ENCODE results near the gene SMYD3. TPM values are rescaled to one million over a fixed set of nuclear protein-coding genes. Genes with fewer than 3 reads are reported as not detected.
"Not testable (repeated sequence)": the region's sequence is repeated elsewhere in the genome, so short reads cannot be mapped to it uniquely, and the experiment has no call there.

Gene SMYD3
- total and polyA plus RNA-seq, 10 donors, result 12.5 to 33.1 (median 21.0) TPM

DNA sequence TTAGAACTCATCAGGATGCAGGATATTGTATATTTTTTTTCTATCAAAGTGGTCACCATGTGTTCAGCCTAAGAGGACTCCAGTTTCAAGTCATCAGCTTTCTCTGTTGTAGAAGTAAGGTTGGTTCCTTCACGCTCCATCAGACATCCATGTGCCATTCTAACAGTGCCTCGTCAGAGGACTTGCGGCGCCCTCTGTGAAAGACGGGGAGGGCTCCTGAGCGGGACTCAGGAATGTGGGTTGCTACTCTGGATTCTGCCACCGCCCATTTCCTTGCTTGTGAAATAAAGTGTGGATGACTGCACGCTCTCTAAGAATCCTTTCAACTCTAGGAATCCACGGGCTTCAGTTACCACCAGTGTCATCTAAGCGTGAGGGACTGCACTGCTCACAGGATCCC lies 758.8 kb downstream of the SMYD3 start:
- intact Hi-C loops (cut with DNase I; ENCODE audit: low total_unique reads), result no loop called here
- Histone ChIP-seq H3K27me3 (replicated peaks in 1 of 7) (no peaks in the 10 kb centered on the region), H3K4me1 (no peaks in the 10 kb centered on the region), H3K4me3 (no peak overlapping the region), H3K36me3 (peaks cover 0 to 26% (median 0%) of the 10 kb centered on the region in 6 donors), H3K27ac (no peak overlapping the region), H3K9me3 (peaks cover 0 to 25% (median 7%) of the 10 kb centered on the region in 8 donors)
- WGBS, 5 donors, result 77 to 93% (median 84%) methylated on average over 10 of the region's 10 CpGs
- no peak for DNase-seq
- TF ChIP-seq, protein P1, sequence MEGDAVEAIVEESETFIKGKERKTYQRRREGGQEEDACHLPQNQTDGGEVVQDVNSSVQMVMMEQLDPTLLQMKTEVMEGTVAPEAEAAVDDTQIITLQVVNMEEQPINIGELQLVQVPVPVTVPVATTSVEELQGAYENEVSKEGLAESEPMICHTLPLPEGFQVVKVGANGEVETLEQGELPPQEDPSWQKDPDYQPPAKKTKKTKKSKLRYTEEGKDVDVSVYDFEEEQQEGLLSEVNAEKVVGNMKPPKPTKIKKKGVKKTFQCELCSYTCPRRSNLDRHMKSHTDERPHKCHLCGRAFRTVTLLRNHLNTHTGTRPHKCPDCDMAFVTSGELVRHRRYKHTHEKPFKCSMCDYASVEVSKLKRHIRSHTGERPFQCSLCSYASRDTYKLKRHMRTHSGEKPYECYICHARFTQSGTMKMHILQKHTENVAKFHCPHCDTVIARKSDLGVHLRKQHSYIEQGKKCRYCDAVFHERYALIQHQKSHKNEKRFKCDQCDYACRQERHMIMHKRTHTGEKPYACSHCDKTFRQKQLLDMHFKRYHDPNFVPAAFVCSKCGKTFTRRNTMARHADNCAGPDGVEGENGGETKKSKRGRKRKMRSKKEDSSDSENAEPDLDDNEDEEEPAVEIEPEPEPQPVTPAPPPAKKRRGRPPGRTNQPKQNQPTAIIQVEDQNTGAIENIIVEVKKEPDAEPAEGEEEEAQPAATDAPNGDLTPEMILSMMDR (IDR thresholded peaks at IDR 0.05 in 8 of 11, conservative IDR thresholded peaks at IDR 0.05 in 3 of 11), result no peak
- TF ChIP-seq POLR2A (IDR thresholded peaks at IDR 0.05) (no peak), POLR2AphosphoS5 (IDR thresholded peaks at IDR 0.05) (no peak)

DNA sequence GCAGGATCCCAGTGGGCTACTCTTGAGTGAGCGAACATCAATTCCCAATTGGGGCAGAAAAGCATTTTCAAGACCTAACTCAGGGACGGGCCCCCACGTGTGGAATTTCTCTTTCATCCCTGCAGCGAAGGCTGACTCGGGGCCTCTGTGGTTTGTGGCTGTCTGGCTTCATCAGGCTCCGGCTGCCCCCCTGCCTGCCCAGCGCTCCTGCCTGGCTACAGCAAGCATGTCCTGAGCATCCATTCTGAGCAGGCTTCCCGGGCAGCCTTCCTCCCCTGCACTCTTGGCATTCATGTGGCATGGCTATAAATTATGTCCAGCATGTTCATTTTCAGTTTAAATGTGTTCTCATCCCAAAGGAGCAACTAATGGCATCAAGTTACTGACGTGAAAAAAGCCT lies 764.2 kb downstream of the SMYD3 start:
- intact Hi-C loops (cut with DNase I; ENCODE audit: low total_unique reads), result no loop called here
- no peak for TF ChIP-seq POLR2AphosphoS5 (IDR thresholded peaks at IDR 0.05)
- no peak for TF ChIP-seq POLR2A (IDR thresholded peaks at IDR 0.05)
- TF ChIP-seq, protein P1 (IDR thresholded peaks at IDR 0.05 in 8 of 11, conservative IDR thresholded peaks at IDR 0.05 in 3 of 11), result no peak
- 70 to 81% (median 78%) methylated on average over 7 to 9 of the region's 9 CpGs for WGBS, 5 donors
- no peaks in the 10 kb centered on the region for H3K4me1 ChIP-seq
- H3K36me3 ChIP-seq, result peaks cover 0 to 7% (median 0%) of the 10 kb centered on the region in 6 donors
- H3K27me3 ChIP-seq (replicated peaks in 1 of 7), result no peaks in the 10 kb centered on the region
- no peak overlapping the region for H3K4me3 ChIP-seq
- no peak for DNase-seq
- no peak overlapping the region for H3K27ac ChIP-seq
- H3K9me3 ChIP-seq, result peaks cover 0 to 26% (median 8%) of the 10 kb centered on the region in 8 donors

DNA sequence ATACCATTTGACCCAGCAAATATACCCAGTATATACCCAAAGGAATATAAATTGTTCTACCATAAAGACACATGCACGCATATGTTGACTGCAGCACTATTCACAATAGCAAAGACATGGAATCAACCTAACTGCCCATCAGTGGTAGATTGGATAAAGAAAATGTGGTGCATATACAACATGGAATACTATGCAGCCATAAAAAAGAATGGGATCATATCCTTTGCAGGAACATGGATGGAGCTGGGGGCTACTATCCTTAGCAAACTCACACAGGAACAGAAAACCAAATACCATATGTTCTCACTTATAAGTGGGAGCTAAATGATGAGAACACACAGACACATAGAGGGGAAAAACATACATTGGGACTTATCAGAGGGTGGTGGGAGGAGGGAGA lies 766.7 kb downstream of the SMYD3 start:
- H3K36me3 ChIP-seq; intact Hi-C loops (cut with DNase I; ENCODE audit: low total_unique reads); H3K4me1 ChIP-seq; DNase-seq; H3K27me3 ChIP-seq (replicated peaks in 1 of 7); H3K27ac ChIP-seq; H3K9me3 ChIP-seq; H3K4me3 ChIP-seq: not testable (repeated sequence)
- 93 to 97% (median 95%) methylated on average over 1 of the region's 1 CpG for WGBS, 5 donors

DNA sequence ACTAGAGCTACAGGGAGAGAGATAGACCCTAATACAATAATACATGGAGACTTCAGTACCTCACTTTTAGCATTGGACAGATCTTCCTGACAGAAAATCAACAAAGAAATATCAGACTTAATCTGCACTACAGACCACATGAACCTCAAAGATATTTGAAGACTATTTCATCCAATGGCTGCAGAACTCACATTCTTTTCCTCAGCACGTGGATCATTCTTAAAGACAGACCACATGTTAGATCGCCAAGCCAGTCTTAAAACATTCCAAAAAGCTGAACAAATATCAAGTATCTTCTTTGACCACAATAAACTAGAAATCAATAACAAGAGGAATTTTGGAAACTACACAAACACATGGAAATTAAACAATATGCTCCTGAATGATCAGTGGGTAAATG lies 776.3 kb downstream of the SMYD3 start:
- no peak overlapping the region for H3K27ac ChIP-seq
- H3K36me3 ChIP-seq, result no peaks in the 10 kb centered on the region
- H3K4me3 ChIP-seq, result no peak overlapping the region
- no peak for DNase-seq
- H3K4me1 ChIP-seq, result no peaks in the 10 kb centered on the region
- H3K9me3 ChIP-seq, result peaks cover 0 to 76% (median 64%) of the 10 kb centered on the region in 8 donors
- no peak for TF ChIP-seq POLR2A (IDR thresholded peaks at IDR 0.05)
- TF ChIP-seq, protein P1 (IDR thresholded peaks at IDR 0.05 in 8 of 11, conservative IDR thresholded peaks at IDR 0.05 in 3 of 11), result no peak
- no peak for TF ChIP-seq POLR2AphosphoS5 (IDR thresholded peaks at IDR 0.05)
- no peaks in the 10 kb centered on the region for H3K27me3 ChIP-seq (replicated peaks in 1 of 7)
- intact Hi-C loops (cut with DNase I; ENCODE audit: low total_unique reads), result no loop called here
- 84 to 91% (median 88%) methylated on average over 2 of the region's 2 CpGs for WGBS, 5 donors

DNA sequence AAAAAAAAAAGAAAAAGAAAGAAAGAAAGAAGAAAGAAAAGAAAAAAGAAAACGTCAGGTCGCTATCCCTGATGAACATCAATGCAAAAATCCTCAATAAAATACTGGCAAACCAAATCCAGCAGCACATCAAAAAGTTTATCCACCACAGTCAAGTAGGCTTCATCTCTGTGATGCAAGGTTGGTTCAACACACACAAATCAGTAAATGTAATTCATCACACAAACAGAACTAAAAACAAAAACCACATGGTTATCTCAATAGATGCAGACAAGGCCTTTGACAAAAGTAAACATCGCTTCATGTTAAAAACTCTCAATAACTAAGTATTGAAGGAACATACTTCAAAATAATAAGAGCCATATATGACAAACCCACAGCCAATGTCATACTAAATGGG lies 779.0 kb downstream of the SMYD3 start:
- intact Hi-C loops (cut with DNase I; ENCODE audit: low total_unique reads); H3K27me3 ChIP-seq (replicated peaks in 1 of 7); H3K4me3 ChIP-seq; H3K4me1 ChIP-seq; DNase-seq; H3K27ac ChIP-seq; H3K36me3 ChIP-seq: not testable (repeated sequence)
- H3K9me3 ChIP-seq, result peaks cover 0 to 76% (median 59%) of the 10 kb centered on the region in 8 donors
- WGBS, 5 donors, result 90 to 97% (median 94%) methylated on average over 3 of the region's 3 CpGs

Measured in spleen (tissue), 11 donors.